ENCODE measurements around the gene APOB.

The APOB gene

GRCh38 chr2:21014364-21015280 lies 29.3 kb downstream of the APOB start:
- no peaks in the 10 kb centered on the region for H3K36me3 ChIP-seq (ENCODE audit: insufficient read depth, low read length)
- no peak overlapping the region for H3K9ac ChIP-seq (ENCODE audit: low read depth, low read length, poor library complexity, severe bottlenecking)
- no peaks in the 10 kb centered on the region for H3K79me2 ChIP-seq (ENCODE audit: insufficient read depth, low read length)
- TF ChIP-seq EZH2phosphoT487 (IDR thresholded peaks at IDR 0.05; ENCODE audit: borderline replicate concordance) = no peak
- TF ChIP-seq CTCF (conservative IDR thresholded peaks at IDR 0.05; ENCODE audit: low read length) = no peak
- H2AFZ ChIP-seq (ENCODE audit: low read length) = no peak overlapping the region
- H3K4me1 ChIP-seq (ENCODE audit: insufficient read depth, low read length, poor library complexity, severe bottlenecking) = no peaks in the 10 kb centered on the region
- H3K9me3 ChIP-seq (ENCODE audit: insufficient read depth, low read depth, low read length) = no peaks in the 10 kb centered on the region
- H3K4me2 ChIP-seq (ENCODE audit: low read depth, low read length, poor library complexity, severe bottlenecking) = no peak overlapping the region
- H4K20me1 ChIP-seq (ENCODE audit: insufficient read depth, low read length, poor library complexity, severe bottlenecking) = no peaks in the 10 kb centered on the region
- no peak overlapping the region for H3K4me3 ChIP-seq (ENCODE audit: low read length, poor library complexity, severe bottlenecking)
- no peaks in the 10 kb centered on the region for H3F3A ChIP-seq (ENCODE audit: low read depth)
- H3K9me2 ChIP-seq (replicated peaks; ENCODE audit: low read depth, low read length) = no peaks in the 10 kb centered on the region
- no peaks in the 10 kb centered on the region for H3K27me3 ChIP-seq (ENCODE audit: insufficient read depth, low read length, poor library complexity, severe bottlenecking)

- no peaks in the 10 kb centered on the region for H3K36me3 ChIP-seq (ENCODE audit: insufficient read depth, low read length)
- no peak overlapping the region for H3K4me3 ChIP-seq (ENCODE audit: low read length, poor library complexity, severe bottlenecking)
- TF ChIP-seq CTCF (conservative IDR thresholded peaks at IDR 0.05; ENCODE audit: low read length) (no peak), EZH2phosphoT487 (IDR thresholded peaks at IDR 0.05; ENCODE audit: borderline replicate concordance) (no peak)
- H3K4me2 ChIP-seq (ENCODE audit: low read depth, low read length, poor library complexity, severe bottlenecking) = no peak overlapping the region
- no peak overlapping the region for H2AFZ ChIP-seq (ENCODE audit: low read length)
- no peaks in the 10 kb centered on the region for H3K79me2 ChIP-seq (ENCODE audit: insufficient read depth, low read length)
- H3K9ac ChIP-seq (ENCODE audit: low read depth, low read length, poor library complexity, severe bottlenecking) = no peak overlapping the region
- no peaks in the 10 kb centered on the region for H3K9me3 ChIP-seq (ENCODE audit: insufficient read depth, low read depth, low read length)
- no peaks in the 10 kb centered on the region for H3K9me2 ChIP-seq (replicated peaks; ENCODE audit: low read depth, low read length)
- H3K4me1 ChIP-seq (ENCODE audit: insufficient read depth, low read length, poor library complexity, severe bottlenecking) = no peaks in the 10 kb centered on the region
- H4K20me1 ChIP-seq (ENCODE audit: insufficient read depth, low read length, poor library complexity, severe bottlenecking) = no peaks in the 10 kb centered on the region
- H3F3A ChIP-seq (ENCODE audit: low read depth) = no peaks in the 10 kb centered on the region
- H3K27me3 ChIP-seq (ENCODE audit: insufficient read depth, low read length, poor library complexity, severe bottlenecking) = no peaks in the 10 kb centered on the region
Measured at GRCh38 chr2:21013043-21013816, 30.6 kb downstream of the APOB start.

- Histone ChIP-seq H3K27me3 (ENCODE audit: insufficient read depth, low read length, poor library complexity, severe bottlenecking) (no peaks in the 10 kb centered on the region), H3K79me2 (ENCODE audit: insufficient read depth, low read length) (no peaks in the 10 kb centered on the region), H3K4me1 (ENCODE audit: insufficient read depth, low read length, poor library complexity, severe bottlenecking) (no peaks in the 10 kb centered on the region), H3K9me2 (replicated peaks; ENCODE audit: low read depth, low read length) (no peaks in the 10 kb centered on the region), H3F3A (ENCODE audit: low read depth) (no peaks in the 10 kb centered on the region), H3K9ac (ENCODE audit: low read depth, low read length, poor library complexity, severe bottlenecking) (no peak overlapping the region), H2AFZ (ENCODE audit: low read length) (no peak overlapping the region), H4K20me1 (ENCODE audit: insufficient read depth, low read length, poor library complexity, severe bottlenecking) (no peaks in the 10 kb centered on the region), H3K9me3 (ENCODE audit: insufficient read depth, low read depth, low read length) (no peaks in the 10 kb centered on the region), H3K4me2 (ENCODE audit: low read depth, low read length, poor library complexity, severe bottlenecking) (no peak overlapping the region), H3K36me3 (ENCODE audit: insufficient read depth, low read length) (no peaks in the 10 kb centered on the region), H3K4me3 (ENCODE audit: low read length, poor library complexity, severe bottlenecking) (no peak overlapping the region)
- TF ChIP-seq EZH2phosphoT487 (IDR thresholded peaks at IDR 0.05; ENCODE audit: borderline replicate concordance) (no peak), CTCF (conservative IDR thresholded peaks at IDR 0.05; ENCODE audit: low read length) (no peak)
Measured at GRCh38 chr2:21012557-21012937, 31.3 kb downstream of the APOB start.

All from Loucy (cell line).